GM19238 (cell line): ENCODE results near the gene MYH9.
A peak's percentile ranks its signal among the peaks of the same experiment; 100 is the strongest.
"Not testable (repeated sequence)": the region's sequence is repeated elsewhere in the genome, so short reads cannot be mapped to it uniquely, and the experiment has no call there.

Experiments used
- DNase-seq: peaks from one replicate; pipeline ENCODE4 v3.0.0; 2011; ENCODE audit warnings: low spot score; ENCODE audit not compliant: insufficient read length

Gene MYH9

DNA sequence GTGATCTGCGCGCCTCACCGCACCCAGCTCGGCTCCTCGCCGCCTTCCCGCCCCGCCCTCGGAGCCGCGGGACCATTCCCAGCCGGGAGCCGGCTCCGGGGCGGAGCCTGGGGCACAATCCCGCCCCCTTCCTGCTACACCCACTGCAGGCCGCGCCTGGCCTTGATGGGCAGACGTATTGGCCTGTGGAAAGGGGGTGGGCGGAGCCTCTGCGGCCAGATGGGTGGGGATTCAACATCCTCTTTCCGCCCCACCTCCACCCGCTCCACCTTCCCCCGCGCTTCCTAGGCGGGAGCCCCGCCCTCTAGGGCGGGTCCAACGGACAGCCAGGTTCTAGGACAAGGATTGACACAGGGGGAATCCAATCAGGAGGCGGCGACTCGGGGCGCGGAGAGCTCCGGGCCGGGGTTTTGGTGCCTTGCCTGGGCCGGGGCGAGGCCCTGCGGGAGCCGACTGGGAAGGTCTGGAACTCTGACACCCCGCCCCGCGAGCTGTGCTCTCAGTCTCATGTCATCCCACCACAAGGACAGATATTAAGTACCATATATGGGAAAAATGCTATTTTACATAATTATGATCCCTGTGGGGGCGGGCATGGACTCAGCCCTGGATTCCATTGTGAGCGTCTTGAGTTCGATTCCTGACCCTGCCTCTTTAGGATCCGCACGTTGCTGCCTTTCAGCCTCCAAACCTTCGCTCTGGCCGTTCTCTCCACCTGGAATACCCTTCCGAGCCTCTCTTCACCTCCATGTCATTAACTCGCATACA, at the start of gene MYH9:
MYH9 (minus strand) TSS at position 9 of the 768 bp plus-strand sequence. CDS start 38,731 bp downstream, outside the sequence.
- peak; percentile 97 for DNase-seq

DNA sequence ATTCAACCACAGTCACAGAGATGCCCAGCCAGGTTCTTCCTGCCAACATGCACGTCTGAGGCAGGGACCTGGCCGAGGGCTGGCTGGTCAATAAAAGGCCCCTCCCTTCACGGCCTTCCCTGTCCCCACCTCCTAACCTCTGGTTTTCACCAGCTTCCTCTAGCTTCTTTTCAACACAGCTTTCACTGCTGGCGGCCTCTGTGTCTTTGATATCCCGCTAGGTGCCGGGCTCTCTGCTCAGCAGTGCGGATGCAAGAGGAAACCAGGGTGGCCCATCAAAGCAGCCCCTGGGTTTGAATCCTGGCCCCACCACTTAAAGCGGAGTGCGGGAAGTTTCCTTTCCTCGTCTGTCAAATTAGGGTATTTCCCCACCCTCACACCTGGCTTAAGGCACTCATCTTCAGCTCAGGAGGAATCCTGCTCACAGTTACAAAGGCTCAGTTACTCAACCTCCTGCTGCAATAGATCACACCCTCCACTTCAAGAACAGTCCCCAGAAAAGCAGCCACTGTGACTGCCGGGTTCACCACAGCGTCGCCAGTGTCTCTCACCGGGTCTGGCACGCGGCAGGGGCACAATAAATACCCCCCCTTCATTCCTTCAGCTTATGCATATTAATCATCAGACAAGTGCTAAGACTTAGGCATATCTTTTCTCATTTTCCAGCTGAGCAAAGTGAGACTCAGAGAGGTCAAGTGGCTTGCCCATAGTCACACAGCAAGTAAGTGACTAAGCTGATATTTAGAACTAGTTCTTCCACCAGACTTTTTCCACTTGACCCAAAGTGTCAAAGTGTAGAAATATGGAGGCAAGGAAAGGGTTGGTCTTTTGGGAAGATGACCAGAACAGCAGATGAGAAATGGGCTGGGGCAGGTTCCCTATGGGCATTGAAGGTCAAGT, 48.0 kb upstream of the MYH9 start:
- DNase-seq: no peak

DNA sequence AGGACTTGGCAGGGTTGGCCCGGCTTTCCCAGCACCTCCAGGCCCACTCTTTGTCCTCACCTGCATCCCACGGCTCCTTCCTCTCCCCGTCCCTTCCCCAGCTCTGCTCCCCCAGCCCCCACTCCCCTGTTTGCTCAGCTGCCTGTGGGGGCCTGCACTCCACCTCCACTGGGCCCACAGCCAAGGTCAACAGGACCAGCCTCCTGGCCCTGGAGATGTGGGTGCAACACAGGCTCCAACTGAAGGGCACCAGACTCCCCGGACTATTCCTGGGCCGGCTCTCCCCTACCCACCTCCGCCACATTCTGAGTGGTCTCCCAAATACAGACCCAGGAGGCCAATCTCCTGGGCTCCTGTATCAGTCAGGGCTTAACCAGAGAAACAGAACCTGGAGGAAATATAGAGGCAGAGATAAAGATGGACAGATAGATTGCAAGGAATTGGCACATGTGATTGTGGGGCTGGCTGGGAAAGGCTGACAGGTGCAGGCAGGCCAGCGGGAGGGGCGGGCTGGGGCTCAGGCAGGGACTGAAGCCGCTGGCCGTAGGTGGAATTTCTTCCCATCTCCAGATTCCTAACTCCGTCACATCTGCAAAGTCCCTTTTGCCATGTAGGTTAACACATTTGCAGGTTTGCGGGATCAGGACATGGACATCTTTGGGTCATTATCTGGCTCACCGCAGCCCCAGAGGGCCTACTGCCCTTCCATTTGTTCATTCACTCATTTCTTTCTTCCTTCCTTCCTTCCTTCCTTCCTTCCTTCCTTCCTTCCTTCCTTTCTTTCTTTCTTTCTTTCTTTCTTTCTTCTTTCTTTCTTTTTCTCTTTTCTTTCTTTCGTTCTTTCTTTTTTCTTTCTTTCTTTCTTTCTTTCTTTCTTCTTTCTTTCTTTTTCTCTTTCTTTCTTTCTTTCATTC, 45.8 kb upstream of the MYH9 start:
- DNase-seq: no peak

DNA sequence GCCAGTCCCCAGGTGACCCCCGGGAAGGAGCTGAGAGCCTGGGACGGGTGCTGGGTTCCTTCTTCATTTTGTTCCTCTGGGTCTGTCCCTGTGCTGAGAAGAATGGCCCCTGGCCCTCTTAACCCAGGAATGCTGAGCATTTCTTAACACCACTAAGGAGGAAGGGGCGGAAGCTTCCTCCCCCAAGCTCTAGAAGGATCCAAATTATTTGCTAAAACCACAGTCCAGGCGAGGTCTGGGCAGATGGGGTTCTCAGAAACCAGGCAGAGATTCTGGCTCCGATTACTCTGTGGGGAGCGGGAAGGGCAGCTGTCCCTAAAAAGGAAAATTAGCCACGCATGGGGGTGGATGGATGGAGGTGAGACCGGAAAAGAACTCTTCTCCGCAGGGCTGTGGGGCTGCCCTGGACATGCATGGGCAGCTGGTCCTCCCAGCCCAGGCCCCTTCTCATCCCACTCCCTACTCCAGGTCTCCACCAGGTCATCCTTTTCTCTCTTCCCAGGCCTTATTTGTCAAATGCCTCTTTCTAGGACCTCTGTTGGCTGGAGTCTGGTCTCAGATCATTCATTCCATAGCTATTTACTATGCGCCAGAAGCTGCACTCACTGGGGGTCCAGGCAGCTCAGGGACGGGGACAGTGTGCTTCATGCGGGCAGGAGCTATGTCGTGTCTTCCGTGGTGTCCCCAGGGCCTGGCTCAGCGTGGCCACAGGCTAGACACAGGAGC, 45.0 kb upstream of the MYH9 start:
- DNase-seq: no peak

DNA sequence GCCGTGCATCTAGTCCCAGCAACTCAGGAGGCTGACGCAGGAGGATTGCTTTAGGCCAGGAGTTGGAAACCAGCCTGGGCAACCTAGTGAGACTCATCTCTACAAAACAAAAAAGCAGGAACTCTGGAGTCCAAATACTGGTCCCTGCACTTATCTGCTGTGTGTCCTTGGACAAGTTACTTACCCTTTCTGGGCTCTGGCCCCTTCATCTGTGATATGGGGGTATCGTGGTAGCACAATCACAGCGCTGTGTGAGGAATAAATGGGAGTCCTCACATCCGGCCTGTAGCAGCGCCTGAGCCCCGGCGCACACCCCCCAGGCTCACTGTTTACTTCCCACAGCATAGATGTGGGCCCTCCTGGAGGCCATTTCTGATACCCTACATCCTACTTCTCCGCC, 44.2 kb upstream of the MYH9 start:
- no peak for DNase-seq

DNA sequence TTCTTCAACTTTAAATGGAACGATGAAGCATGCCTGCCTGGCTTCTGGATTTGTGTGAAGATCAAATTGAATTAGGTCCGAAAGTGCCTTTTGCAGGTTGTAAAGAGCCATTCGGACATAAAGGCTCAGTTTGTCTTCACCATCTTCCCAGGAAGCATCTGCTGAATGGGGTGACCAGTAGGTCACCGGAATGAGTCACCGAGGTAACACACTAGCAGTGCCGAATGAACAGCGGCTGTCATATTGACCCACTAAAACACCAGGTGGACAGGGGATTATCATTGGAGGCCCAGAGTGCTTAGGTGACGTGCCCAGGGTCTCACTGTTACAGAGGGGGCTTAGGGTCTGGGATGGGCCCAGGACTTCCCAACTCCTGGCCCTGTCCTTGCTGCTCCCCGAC, 43.1 kb upstream of the MYH9 start:
- no peak for DNase-seq

DNA sequence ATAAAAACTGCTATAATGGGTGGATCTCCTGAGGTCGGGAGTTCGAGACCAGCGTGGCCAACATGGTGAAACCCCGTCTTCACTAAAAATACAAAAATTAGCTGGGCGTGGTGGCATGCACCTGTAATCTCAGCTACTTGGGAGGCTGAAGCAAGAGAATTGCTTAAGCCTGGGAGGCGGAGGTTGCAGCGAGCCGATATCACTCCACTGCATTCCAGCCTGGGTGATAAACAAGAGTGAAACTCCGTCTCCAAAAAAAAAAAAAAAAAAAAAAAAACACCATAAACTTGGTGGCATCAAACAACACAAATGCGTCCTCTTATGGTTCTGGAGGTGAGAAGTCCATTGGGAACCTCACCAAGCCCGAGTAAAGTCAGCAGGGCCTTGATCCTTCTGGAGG, 40.2 kb upstream of the MYH9 start:
- DNase-seq: not testable (repeated sequence)

DNA sequence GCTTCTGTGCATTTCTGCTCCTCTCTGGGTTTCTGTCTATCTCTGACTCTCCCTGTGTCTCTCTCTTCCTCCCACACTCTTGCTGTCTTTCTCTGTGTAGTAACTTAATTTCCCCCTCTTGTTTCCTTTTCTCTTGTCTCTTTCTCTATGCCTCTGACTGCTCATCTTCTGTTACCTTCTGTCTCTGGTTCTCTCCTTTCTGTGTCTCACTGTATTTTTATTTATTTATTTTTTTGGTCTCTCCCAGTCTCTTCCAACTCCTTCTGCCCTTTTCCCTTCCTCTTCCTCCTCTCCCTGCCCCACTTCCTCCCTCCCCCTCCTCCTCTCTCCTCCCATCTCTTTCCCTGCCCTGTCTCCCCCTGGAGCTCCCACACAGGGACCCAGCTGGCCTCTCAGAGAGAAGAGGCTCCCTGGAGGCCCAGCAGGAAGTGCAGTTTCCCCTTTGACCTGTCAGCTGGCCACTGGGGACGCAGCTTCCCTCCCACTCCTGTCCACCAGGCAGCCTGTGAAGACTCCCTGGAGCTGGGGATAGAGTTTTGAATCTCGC, 38.3 kb upstream of the MYH9 start:
- DNase-seq: no peak

DNA sequence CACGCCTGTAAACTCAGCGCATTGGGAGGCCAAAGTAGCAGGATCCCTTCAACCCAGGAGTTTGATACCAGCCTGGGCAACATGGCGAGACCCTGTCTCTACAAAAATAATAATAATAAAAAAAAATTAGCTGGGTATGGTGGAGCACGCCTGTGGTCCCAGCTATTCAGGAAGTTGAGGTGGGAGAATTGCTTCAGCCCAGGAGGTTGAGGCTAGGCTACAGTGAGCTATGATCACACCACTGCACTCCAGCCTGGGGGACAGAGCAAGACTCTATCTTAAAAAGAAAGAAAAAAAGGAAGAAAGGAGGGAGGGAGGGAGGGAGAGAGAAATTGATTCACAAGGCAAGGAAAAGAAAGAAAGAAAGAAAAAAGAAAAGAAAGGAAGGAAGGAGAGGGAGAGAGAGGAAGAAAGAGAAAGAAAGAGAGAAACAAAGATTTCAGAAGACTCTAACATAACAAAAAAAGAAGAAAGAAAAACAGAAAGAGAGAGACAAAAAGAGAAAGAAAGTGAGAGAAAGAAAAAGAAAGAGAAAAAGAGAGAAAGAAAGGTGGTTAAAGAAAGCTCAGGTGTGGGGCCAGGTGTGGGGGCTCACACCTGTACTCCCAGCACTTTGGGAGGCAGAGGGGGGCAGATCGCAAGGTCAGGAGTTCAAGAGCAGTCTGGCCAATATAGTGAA, 37.3 kb upstream of the MYH9 start:
- DNase-seq: no peak

DNA sequence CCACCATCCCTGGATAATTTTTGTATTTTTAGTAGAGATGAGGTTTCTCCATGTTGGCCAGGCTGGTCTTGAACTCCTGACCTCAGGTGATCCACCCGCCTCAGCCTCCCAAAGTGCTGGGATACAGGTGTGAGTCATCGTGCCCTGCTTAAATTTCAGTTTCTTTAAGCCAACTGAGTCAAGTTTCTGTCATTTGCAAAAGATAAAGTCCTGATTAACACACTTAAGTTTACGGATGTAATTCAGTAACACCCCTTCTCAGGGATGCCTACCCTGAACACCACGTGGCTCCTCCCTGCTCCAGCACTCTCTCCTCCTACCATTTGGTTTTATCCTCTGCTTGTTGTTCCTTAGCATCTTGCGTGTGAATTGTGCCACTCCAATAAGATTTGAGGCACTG, 36.7 kb upstream of the MYH9 start:
- DNase-seq: not testable (repeated sequence)

DNA sequence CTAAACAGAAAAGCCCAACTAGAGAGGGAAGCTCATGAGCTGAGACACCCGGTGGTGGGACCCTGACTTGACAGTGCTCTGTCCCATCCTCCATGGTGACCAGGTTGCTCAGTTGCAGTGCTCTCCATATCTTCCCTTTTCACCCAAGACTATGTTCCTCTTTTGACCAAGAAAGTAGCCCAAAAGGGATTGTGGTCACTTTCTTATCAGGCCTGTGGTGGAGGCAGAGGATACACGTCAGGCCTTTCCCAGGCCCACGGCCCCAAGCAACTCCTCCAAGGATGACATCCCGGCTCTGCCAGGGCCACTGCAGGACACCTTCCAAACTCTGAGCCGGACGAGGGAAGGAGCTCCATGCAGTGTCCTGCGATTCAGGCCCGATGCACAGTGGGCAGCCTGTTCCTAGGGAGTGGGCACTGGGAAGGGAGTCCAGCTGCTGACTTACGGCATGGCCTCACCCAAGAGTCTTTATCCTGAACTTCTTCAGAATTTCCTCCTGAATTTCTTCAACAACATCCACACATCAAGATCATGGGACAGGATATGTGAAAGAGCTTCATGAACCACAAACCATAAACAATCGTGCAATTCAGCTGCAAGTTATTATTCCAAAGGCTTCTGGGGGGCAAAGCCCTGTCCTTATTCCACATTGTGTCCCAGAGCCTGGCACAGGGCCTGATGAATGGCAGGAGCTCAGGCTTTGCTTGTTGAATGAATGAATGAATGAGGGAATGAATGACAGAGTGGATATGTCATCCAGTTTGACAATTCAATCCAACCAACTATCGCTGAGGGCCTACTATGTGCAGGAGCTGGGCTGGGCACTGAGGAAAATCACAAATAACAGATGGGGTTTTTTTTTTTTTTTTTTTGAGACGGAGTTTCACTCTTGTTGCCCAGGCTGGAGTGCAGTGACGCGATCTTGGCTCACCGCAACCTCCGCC, 36.0 kb upstream of the MYH9 start:
- DNase-seq: no peak

DNA sequence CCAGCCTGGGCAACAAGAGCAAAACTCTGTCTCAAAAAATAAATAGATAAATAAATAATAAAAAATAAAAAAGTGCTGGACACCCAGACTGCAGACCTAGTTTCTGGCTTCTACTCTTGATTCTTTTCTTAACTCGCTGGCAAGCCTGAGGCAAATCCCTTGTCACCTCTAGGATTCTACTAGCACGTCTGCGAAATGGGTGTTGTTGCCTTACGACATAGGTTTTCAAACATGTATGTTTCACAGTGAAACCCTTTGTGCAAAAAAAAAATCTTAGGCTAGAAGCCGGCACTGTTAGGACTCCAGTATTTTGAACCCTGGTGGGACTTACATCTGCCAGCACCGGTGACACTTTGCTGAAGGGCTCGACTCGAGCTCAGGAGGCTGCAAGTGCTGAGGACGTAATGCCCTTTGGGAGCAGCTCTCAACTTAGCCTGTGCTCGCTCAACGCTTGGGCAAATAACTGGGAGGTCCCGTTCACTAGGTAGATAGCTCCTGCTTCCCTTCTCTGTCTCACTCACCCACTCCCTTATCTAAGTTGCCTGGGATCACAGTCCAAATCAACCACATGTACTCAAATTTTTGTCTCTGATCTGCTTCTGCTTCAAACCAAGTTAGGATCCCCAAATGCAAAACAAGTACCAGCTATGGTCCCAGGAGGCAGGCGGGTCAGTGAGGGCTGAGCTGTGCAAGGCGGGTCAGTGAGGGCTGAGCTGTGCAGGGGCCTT, 34.7 kb upstream of the MYH9 start:
- DNase-seq: no peak

DNA sequence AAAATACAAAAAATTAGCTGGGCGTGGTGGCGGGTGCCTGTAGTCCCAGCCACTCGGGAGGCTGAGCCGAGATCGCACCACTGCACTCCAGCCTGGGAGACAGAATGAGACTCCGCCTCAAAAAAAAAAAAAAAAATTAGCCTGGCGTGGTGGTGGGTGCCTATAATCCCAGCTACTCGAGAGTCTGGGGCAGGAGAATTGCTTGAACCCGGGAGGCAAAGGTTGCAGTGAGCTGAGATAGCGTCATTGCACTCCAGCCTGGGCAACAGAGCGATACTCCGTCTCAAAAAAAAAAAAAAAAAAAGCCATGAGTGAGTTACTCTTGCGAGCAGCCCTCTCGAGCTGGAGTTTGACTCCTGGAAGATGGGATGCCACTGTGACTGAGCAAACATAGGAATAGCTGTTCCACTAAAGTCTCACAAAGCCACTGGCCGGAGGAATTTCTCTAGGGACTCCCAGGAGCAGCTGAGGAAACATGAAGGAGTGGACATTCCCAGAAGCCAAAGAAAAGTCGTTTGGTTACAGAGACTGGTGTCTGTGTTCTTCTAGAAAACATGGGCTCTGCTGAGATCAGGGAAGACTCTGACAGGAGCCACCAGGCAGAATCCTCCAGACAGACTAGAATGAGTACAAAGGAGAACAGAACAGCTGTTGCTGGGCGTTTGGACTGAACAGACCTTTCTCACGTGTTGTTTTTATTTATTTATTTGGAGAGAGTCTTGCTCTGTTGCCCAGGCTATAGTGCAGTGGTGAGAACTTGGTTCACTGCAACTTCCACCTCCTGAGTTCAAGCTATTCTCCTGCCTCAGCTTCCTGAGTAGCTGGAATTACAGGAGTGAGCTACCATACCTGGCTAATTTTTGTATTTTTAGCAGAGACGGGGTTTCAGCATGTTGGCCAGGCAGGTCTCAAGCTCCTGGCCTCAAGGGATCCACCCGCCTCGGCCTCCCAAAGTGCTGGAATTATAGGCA, 32.4 kb upstream of the MYH9 start:
- DNase-seq: no peak

DNA sequence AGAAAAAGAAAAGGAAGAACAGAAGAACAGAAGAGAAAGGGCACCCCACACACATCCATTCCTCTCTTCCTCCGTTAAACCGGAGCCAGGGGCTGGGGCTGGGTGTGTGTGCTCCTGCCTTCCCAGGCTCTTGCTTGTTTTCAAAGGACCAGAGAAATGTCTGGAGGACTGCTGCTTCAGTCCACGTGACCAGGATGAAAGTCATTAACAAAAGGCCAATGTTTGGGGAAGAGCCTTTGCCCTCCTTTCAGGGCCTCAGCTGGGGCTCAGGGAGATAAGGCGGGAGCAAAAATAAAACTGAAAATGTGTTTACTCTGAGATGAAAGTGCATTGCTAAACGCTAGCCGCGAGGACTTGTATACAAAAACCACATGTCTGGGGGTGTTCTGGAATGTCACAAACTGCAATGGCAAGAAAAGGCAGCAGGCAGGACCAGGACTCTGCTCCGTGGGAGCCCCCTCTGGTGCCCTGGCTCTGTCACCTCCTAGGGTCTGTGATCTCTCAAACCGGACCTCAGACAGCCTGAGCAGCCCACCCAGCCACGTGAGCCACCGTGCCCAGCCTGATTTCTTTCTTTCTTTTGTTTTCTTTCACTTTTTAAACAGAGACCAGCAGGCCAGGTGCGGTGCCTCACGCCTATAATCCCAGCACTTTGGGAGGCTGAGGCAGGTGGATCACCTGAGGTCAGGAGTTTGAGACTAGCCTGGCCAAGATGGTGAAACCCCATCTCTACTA, 31.6 kb upstream of the MYH9 start:
- no peak for DNase-seq

DNA sequence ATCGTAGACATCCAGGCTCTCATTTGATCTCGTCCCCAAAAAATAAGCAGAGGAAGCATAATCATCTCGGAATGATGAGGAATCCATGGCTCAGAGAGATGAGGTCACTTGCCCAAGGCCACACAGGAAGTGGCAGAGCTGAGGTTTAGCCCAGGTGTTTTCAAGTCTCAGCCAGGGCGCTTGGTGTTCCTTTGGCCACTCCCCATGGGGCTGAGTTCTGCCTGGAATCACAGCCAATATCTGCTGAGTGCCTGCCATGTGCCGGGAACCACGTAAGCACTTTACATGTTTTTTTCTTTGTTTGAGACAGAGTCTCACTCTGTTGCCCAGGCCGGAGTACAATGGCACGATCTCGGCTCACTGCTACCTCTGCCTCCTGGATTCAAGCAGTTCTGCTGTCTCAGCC, 29.5 kb upstream of the MYH9 start:
- DNase-seq: no peak

DNA sequence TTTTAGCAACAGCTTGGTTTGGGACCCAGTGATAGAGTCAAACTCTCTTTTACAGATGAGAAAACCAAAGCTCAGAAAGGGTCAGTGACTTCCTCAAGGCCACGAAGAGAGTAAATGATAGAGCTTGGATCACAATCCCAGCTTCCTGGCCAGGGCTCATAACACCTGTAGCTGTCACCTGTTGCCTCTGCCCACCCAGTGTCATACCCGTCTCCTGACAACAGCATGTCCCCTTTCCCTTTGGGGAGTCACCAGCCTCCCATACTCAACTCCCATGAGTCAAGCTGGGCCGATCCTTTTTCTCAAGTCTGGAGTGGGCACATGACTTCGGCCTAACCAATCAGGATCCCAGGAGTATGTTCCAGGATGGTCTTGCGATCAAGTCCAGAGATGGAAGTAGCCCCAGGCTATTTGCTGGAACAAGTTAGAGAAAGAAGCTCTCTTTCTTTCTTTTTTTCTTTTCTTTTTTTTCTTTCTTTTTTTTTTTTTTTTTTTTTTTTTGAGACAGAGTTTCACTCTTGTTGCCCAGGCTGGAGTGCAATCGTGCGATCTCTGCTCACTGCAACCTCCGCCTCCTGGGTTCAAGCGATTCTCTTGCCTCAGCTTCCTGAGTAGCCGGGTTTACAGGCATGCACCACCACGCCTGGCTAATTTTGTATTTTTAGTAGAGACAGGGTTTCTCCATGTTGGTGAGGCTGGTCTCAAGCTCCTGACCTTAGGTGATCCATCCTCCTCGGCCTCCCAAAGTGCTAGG, 27.8 kb upstream of the MYH9 start:
- no peak for DNase-seq
